Small intestine (tissue), 7 donors: ENCODE data around the gene CPB1. TPM values are rescaled to one million over a fixed set of nuclear protein-coding genes. Genes with fewer than 3 reads are reported as not detected.

Source experiments
- DNase-seq, 2 donors: peaks; one replicate each; pipeline versions ENCODE4 v3.0.0 to v3.0.0-alpha.2; 2013
- FAIRE-seq: peaks from 2 replicates; lab custom pipeline; 2012; peaks lifted over from hg19 to GRCh38; lab: Jason Lieb, UNC
- H3K27ac ChIP-seq, 3 donors: one replicate each; pipeline ENCODE4 v1.5.1; 2013; ENCODE audit warnings: low read length in 2 of 3, mild to moderate bottlenecking in 2 of 3, control low read depth in 1 of 3, inconsistent platforms in 1 of 3, low read depth in 1 of 3, moderate library complexity in 1 of 3
- H3K27me3 ChIP-seq, 3 donors: one replicate each; pipeline ENCODE4 v1.6.1; 2013; ENCODE audit warnings: low read length in 3 of 3, inconsistent platforms in 1 of 3; ENCODE audit not compliant: control insufficient read depth in 3 of 3, insufficient read depth in 3 of 3
- H3K36me3 ChIP-seq, 3 donors: one replicate each; pipeline ENCODE4 v1.6.1; 2013; ENCODE audit warnings: low read length in 3 of 3, inconsistent platforms in 1 of 3, low read depth in 1 of 3, mild to moderate bottlenecking in 1 of 3, moderate library complexity in 1 of 3; ENCODE audit not compliant: control insufficient read depth in 3 of 3, insufficient read depth in 2 of 3
- H3K4me1 ChIP-seq, 3 donors: one replicate each; pipeline ENCODE4 v1.6.1; 2013; ENCODE audit warnings: low read length in 2 of 3, inconsistent platforms in 1 of 3, low read depth in 1 of 3, mild to moderate bottlenecking in 1 of 3, moderate library complexity in 1 of 3; ENCODE audit not compliant: control insufficient read depth in 3 of 3, insufficient read depth in 2 of 3
- H3K4me3 ChIP-seq, 3 donors: one replicate each; pipeline ENCODE4 v1.5.1; 2013; ENCODE audit warnings: low read length in 3 of 3, control low read depth in 1 of 3, inconsistent platforms in 1 of 3, low read depth in 1 of 3, mild to moderate bottlenecking in 1 of 3, moderate library complexity in 1 of 3
- H3K9me3 ChIP-seq, 2 donors: one replicate each; pipeline ENCODE4 v1.6.1; 2013; ENCODE audit warnings: low read depth in 1 of 2, low read length in 1 of 2; ENCODE audit not compliant: control insufficient read depth in 2 of 2, insufficient read depth in 1 of 2
- WGBS, 3 donors: extraction: QIAGEN DNeasy Blood & Tissue Kit; methylation state at CpG; one replicate each; pipeline ENCODE4 v1.1.7; 2013; 5-methylcytosine and 5-hydroxymethylcytosine counted together
- polyA plus RNA-seq, 4 donors: library from polyadenylated mRNA; stranded (reverse) in 3 of 4; unstranded in 1 of 4; fragments of 200-250 nt in 3 of 4; fragments of 120-200 nt in 1 of 4; gene quantifications; one replicate each; pipeline versions ENCODE4 v1.2.1 to v1.2.3, GENCODE V29; 2013
- donor health status: healthy with polysubstance abuse.
- donor health status: control.
- donor health status: control.
- donor health status: Bipolar disorder and iron deficiency.
- donor health status: healthy.

Gene CPB1
- polyA plus RNA-seq, 4 donors = 0.07 to 7.6 (median 3.8) TPM

DNA sequence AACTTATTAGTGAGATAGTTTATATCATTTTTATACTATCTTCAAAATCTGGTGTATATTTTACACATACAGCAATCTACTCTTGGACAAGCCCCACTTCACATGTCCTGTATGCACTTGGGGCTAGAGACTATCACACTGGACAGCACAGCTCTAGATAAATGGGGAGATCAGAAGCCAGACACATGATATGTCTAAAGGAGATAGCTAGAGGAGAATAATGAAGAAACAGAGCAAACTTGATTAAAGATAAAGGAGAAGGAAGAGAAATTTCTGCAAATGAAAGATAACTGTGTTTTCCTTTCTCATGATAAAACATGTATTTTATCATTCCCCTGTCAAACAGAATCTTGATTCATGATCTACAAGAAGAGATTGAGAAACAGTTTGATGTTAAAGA lies 50.5 kb downstream of the CPB1 start:
- no peak overlapping the region for H3K4me3 ChIP-seq
- FAIRE-seq = no peak

DNA sequence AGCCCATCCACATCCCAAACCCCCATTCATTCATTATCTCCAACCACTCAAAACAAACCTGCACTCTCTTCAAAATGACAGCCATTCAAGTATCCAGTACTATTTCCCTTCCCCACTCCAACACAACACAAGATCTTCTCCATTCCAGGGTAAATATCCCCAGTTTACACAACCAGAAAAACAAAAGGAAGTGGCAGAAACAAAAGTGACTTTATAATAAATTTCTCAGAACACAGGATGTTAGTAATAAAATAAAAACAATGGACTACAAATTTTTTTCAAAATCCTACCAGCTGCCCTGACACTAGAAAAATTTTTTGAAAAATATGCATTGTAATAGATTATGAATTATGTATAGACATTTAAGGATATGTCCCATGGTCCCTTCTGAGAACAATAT lies 51.6 kb downstream of the CPB1 start:
- no peak for FAIRE-seq
- H3K36me3 ChIP-seq = no peaks in the 10 kb centered on the region
- peaks cover 0 to 2% (median 2%) of the 10 kb centered on the region in 3 donors for H3K4me1 ChIP-seq
- H3K4me3 ChIP-seq = no peak overlapping the region
- no peaks in the 10 kb centered on the region for H3K9me3 ChIP-seq
- DNase-seq = no peak
- no peaks in the 10 kb centered on the region for H3K27me3 ChIP-seq
- no peak overlapping the region for H3K27ac ChIP-seq

More for the DNA sequence above, 50.5 kb downstream of the CPB1 start:
- Histone ChIP-seq H3K36me3 (no peaks in the 10 kb centered on the region), H3K27me3 (no peaks in the 10 kb centered on the region), H3K4me1 (peaks cover 0 to 3% (median 2%) of the 10 kb centered on the region in 3 donors), H3K27ac (no peak overlapping the region), H3K9me3 (no peaks in the 10 kb centered on the region)
- DNase-seq = no peak

DNA sequence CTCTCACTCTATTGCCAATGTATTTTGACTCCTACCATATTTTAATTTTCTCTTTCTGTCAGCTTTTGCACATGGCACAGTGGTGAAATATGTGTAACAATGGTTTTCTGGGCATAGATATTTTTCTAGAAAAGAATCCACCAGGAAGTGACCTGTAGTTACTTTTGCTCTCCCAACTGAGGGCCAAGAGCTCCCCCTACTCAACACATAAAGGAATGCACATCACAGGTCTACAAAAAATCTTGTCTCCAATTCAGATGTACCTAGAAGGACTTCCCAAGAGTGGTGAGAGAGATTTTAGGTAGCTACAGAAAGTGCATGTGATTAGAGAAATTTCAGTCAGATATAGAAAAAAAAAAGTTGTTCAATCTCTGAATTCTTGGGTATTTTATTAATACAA lies 53.1 kb downstream of the CPB1 start:
- no peak overlapping the region for H3K27ac ChIP-seq
- H3K9me3 ChIP-seq = no peaks in the 10 kb centered on the region
- no peak overlapping the region for H3K4me3 ChIP-seq
- H3K27me3 ChIP-seq = no peaks in the 10 kb centered on the region
- no peaks in the 10 kb centered on the region for H3K36me3 ChIP-seq
- FAIRE-seq (no peak), DNase-seq (peak; percentile 14)
- no peaks in the 10 kb centered on the region for H3K4me1 ChIP-seq

DNA sequence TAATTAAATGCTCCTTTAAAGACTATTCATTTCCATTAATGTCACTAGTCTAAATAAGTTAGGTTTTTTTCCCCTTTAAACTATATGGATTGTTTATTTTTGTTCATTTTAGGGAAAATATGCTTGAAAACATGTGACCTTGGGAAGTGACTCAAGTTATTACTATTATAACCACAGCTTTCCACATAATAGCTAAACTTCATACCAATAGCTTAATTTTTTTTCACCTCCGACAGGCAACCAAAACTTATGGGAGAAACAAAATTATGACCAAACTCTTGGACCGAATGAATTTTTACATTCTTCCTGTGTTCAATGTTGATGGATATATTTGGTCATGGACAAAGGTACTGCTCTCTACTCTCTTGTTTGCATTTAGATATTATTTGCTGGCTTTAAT lies 53.7 kb downstream of the CPB1 start:
- WGBS, 3 donors = 86 to 92% (median 91%) methylated on average over 2 of the region's 2 CpGs
- H3K4me3 ChIP-seq = no peak overlapping the region
- DNase-seq = no peak
- no peak overlapping the region for H3K27ac ChIP-seq
- no peaks in the 10 kb centered on the region for H3K4me1 ChIP-seq
- no peaks in the 10 kb centered on the region for H3K36me3 ChIP-seq
- no peaks in the 10 kb centered on the region for H3K27me3 ChIP-seq
- no peak for FAIRE-seq
- no peaks in the 10 kb centered on the region for H3K9me3 ChIP-seq

DNA sequence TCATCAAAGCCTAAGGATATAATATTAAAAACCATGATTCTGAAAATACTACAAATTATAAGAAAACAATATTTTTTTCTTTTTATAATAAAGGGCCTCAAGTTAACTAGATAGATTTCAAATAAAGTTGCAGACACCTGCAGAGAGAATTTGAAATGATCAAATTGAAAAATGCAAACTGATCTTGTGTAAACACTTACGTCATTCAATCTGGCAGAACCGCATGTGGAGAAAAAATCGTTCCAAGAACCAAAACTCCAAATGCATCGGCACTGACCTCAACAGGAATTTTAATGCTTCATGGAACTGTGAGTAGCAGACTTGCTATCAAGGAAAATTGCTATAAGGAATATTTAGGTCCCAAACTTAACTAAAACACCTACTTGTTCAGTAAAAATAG lies 54.7 kb downstream of the CPB1 start:
- Histone ChIP-seq H3K9me3 (no peaks in the 10 kb centered on the region), H3K36me3 (no peaks in the 10 kb centered on the region), H3K27ac (no peak overlapping the region), H3K27me3 (no peaks in the 10 kb centered on the region), H3K4me1 (no peaks in the 10 kb centered on the region), H3K4me3 (no peak overlapping the region)
- 71 to 78% (median 75%) methylated on average over 4 of the region's 4 CpGs for WGBS, 3 donors
- DNase-seq (no peak), FAIRE-seq (peak; percentile 51)

DNA sequence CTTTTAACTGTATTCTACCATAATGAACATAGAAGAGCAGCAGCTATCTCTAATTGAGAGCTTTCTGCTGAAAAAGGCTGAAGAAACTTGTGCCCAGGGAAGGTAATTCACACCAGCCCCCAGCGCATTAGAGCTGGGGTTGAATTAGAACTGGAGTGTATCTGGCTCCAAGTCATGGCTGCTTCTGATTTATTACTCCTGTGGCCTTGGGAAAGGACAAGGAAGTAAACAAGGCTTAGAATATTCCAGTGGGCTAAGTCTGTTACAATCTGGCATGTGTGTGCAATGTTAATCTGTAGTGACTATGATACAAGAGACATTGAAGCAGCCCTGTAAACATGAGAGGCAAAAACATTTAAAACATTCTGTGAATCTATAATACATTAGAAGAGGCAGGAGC lies 55.6 kb downstream of the CPB1 start:
- Histone ChIP-seq H3K36me3 (no peaks in the 10 kb centered on the region), H3K27me3 (no peaks in the 10 kb centered on the region), H3K9me3 (no peaks in the 10 kb centered on the region), H3K27ac (no peak overlapping the region), H3K4me3 (no peak overlapping the region), H3K4me1 (no peaks in the 10 kb centered on the region)
- DNase-seq = no peak
- no peak for FAIRE-seq
- WGBS, 3 donors = 43 to 73% (median 70%) methylated on average over 1 of the region's 1 CpG

DNA sequence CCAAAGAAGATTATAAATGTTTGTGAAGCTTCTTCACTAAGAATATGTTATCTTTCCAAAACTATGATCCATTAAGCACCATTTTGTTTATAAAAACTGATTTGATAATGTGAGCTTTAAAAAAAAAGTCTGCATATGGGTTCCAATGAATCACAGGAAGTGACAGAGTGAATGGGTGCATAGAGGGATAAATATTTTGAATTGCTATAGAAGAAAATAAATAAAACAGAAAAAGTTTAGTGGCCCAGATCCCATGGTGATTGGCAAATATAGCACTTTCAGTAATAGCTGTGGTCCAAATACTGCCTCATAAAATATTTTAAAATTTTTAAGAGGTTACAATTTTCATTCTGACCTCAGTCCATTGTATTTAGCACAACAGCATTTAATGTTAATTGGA lies 56.6 kb downstream of the CPB1 start:
- H3K27me3 ChIP-seq = no peaks in the 10 kb centered on the region
- FAIRE-seq (no peak), DNase-seq (no peak)
- H3K9me3 ChIP-seq = no peaks in the 10 kb centered on the region
- H3K4me1 ChIP-seq = no peaks in the 10 kb centered on the region
- no peak overlapping the region for H3K4me3 ChIP-seq
- no peak overlapping the region for H3K27ac ChIP-seq
- no peaks in the 10 kb centered on the region for H3K36me3 ChIP-seq

DNA sequence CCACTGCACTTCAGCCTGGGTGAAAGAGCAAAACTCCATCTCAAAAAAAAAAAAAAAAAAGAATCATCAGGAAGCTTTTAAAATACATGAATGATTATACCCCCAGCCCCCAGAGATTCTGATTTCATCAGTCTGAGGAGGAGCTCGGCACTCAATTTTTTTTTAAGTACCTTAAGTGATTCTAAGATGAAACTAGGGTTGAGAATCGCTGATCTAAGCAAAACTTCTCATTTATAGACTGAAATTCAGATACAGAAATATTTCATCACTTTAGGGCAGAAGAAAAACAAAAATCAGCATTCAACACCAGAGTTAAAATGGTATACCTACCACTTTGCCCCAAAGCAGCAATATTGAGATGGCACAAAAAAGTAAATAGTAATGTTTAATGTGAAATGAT lies 62.2 kb downstream of the CPB1 start:
- no peak for DNase-seq
- FAIRE-seq = no peak
- Histone ChIP-seq H3K4me1 (no peaks in the 10 kb centered on the region), H3K27ac (no peak overlapping the region), H3K27me3 (no peaks in the 10 kb centered on the region), H3K9me3 (no peaks in the 10 kb centered on the region), H3K4me3 (no peak overlapping the region), H3K36me3 (no peaks in the 10 kb centered on the region)
- 72 to 82% (median 74%) methylated on average over 2 of the region's 2 CpGs for WGBS, 3 donors

DNA sequence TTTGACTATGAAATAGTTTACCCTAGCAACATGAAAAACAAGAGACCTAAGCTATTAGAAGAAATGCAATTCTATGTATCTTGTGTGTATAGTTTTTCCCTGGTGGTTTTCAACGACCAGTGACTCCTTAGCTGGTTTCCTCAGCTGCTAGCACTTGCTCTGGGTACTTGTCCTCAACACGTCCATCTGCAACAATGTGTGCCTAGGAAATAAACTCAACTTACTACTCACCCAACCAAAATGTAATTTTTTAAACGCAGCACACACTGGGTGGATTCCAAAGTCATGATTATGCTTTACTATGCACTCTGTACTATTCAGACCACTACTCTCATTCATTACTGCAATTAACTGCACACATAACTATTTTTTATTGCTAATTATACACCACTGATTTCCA lies 68.5 kb downstream of the CPB1 start:
- 47 to 60% (median 59%) methylated on average over 3 of the region's 3 CpGs for WGBS, 3 donors
- FAIRE-seq (no peak), DNase-seq (no peak)
- H3K9me3 ChIP-seq = no peaks in the 10 kb centered on the region
- no peaks in the 10 kb centered on the region for H3K4me1 ChIP-seq
- no peaks in the 10 kb centered on the region for H3K36me3 ChIP-seq
- peaks cover 0 to 5% (median 0%) of the 10 kb centered on the region in 3 donors for H3K27me3 ChIP-seq
- no peak overlapping the region for H3K27ac ChIP-seq
- no peak overlapping the region for H3K4me3 ChIP-seq
